Ishikawa (cell line): ENCODE results near the gene MYO5B.

Source experiments
- CEBPB ChIP-seq: IDR thresholded peaks from 2 replicates; pipeline ENCODE4 v1.6.1; 2012
- CREB1 ChIP-seq: IDR thresholded peaks from 2 replicates; pipeline ENCODE4 v1.6.1; 2012; ENCODE audit warnings: low read depth
- EGR1 ChIP-seq: IDR thresholded peaks from 2 replicates; pipeline ENCODE4 v1.6.1; 2012
- EP300 ChIP-seq: IDR thresholded peaks from 2 replicates; pipeline ENCODE4 v1.6.1; 2012; ENCODE audit warnings: borderline replicate concordance
- FOXM1 ChIP-seq: IDR thresholded peaks from 2 replicates; pipeline ENCODE4 v1.6.1; 2012; ENCODE audit warnings: low read depth, borderline replicate concordance
- NFIC ChIP-seq: IDR thresholded peaks from 2 replicates; pipeline ENCODE4 v1.6.1; 2012
- RAD21 ChIP-seq: IDR thresholded peaks from 2 replicates; pipeline ENCODE4 v1.6.1; 2012; ENCODE audit warnings: low read depth
- TAF1 ChIP-seq: IDR thresholded peaks from 2 replicates; pipeline ENCODE4 v1.6.1; 2012; ENCODE audit warnings: low read depth, mild to moderate bottlenecking
- TCF12 ChIP-seq: IDR thresholded peaks from 2 replicates; pipeline ENCODE4 v1.6.1; 2012; ENCODE audit warnings: low read depth
- TEAD4 ChIP-seq: IDR thresholded peaks from 2 replicates; pipeline ENCODE4 v1.6.1; 2012
- USF1 ChIP-seq: IDR thresholded peaks from 2 replicates; pipeline ENCODE4 v1.6.1; 2012
- YY1 ChIP-seq: IDR thresholded peaks from 2 replicates; pipeline ENCODE4 v1.6.1; 2012; ENCODE audit warnings: low read depth
- ZBTB7A ChIP-seq: IDR thresholded peaks from 2 replicates; pipeline ENCODE4 v1.6.1; 2012; ENCODE audit warnings: low read depth
- TF ChIP-seq, protein P1 (sequence below): IDR thresholded peaks from 2 replicates; pipeline ENCODE4 v1.6.1; 2012; ENCODE audit warnings: low read depth, mild to moderate bottlenecking
- TF ChIP-seq, protein P2 (sequence below): IDR thresholded peaks from 2 replicates; pipeline ENCODE4 v1.6.1; 2012

MYO5B gene

DNA sequence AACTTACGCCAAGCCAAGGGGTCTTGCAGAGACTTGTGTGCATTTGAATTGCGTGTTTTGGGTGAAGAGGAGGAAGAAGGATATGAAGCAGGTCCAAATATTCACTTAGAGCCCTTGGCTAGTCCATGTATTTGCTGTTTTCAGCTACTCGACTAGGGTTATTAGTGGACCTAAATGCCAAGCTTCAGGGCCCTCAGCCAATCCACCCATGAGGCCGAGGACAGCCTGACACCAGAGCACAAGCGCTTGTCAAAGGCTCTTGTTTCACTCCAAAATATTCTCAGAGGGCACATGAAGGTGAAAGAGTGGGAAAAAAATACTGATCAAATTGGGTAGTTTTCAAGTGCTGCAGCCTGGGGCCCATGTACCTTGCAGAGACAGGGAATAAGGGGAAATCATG lies 206.8 kb downstream of the MYO5B start:
- TF ChIP-seq, protein P1, sequence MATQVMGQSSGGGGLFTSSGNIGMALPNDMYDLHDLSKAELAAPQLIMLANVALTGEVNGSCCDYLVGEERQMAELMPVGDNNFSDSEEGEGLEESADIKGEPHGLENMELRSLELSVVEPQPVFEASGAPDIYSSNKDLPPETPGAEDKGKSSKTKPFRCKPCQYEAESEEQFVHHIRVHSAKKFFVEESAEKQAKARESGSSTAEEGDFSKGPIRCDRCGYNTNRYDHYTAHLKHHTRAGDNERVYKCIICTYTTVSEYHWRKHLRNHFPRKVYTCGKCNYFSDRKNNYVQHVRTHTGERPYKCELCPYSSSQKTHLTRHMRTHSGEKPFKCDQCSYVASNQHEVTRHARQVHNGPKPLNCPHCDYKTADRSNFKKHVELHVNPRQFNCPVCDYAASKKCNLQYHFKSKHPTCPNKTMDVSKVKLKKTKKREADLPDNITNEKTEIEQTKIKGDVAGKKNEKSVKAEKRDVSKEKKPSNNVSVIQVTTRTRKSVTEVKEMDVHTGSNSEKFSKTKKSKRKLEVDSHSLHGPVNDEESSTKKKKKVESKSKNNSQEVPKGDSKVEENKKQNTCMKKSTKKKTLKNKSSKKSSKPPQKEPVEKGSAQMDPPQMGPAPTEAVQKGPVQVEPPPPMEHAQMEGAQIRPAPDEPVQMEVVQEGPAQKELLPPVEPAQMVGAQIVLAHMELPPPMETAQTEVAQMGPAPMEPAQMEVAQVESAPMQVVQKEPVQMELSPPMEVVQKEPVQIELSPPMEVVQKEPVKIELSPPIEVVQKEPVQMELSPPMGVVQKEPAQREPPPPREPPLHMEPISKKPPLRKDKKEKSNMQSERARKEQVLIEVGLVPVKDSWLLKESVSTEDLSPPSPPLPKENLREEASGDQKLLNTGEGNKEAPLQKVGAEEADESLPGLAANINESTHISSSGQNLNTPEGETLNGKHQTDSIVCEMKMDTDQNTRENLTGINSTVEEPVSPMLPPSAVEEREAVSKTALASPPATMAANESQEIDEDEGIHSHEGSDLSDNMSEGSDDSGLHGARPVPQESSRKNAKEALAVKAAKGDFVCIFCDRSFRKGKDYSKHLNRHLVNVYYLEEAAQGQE = no peak
- TF ChIP-seq RAD21 (no peak), TCF12 (no peak), YY1 (no peak), FOXM1 (no peak), USF1 (no peak)

GRCh38 chr18:49985236-49985635 lies 209.7 kb downstream of the MYO5B start:
- TF ChIP-seq TEAD4 (no peak), TCF12 (no peak)

GRCh38 chr18:49980896-49981295 lies 214.1 kb downstream of the MYO5B start:
- TF ChIP-seq CREB1 (no peak), YY1 (no peak), FOXM1 (no peak), TCF12 (no peak), RAD21 (no peak), TAF1 (no peak), NFIC (no peak)
- TF ChIP-seq, protein P1 = no peak

GRCh38 chr18:49976795-49977560 lies 218.0 kb downstream of the MYO5B start:
- TF ChIP-seq EP300 (no peak), TEAD4 (no peak), TAF1 (no peak), RAD21 (no peak), NFIC (no peak), CEBPB (no peak), USF1 (no peak), CREB1 (no peak), FOXM1 (no peak), YY1 (no peak)
- TF ChIP-seq, protein P1 = no peak

GRCh38 chr18:49976001-49976400 lies 218.9 kb downstream of the MYO5B start:
- TF ChIP-seq CREB1 = no peak
- TF ChIP-seq EP300 = no peak

GRCh38 chr18:49974079-49974478 lies 220.9 kb downstream of the MYO5B start:
- no peak for TF ChIP-seq NFIC
- no peak for TF ChIP-seq FOXM1
- no peak for TF ChIP-seq CREB1
- no peak for TF ChIP-seq USF1
- TF ChIP-seq, protein P1 = no peak
- TF ChIP-seq EGR1 = no peak
- TF ChIP-seq RAD21 = no peak
- no peak for TF ChIP-seq YY1
- no peak for TF ChIP-seq ZBTB7A
- TF ChIP-seq TEAD4 = no peak
- no peak for TF ChIP-seq CEBPB
- no peak for TF ChIP-seq EP300
- no peak for TF ChIP-seq TCF12
- no peak for TF ChIP-seq TAF1
- TF ChIP-seq, protein P2, sequence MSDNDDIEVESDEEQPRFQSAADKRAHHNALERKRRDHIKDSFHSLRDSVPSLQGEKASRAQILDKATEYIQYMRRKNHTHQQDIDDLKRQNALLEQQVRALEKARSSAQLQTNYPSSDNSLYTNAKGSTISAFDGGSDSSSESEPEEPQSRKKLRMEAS = no peak
